H1 (cell line): Measurements from ENCODE around the gene TUBB1. TPM values are rescaled to one million over a fixed set of nuclear protein-coding genes. Genes with fewer than 3 reads are reported as not detected.

ENCODE experiments used
- BACH1 ChIP-seq: IDR thresholded peaks from 2 replicates; pipeline ENCODE4 v1.6.1; 2012; ENCODE audit warnings: low read length, improper control_type of control experiment
- BCL11A ChIP-seq, 2 experiments: IDR thresholded peaks; one replicate each; pipeline ENCODE4 v1.6.1; 2011; ENCODE audit warnings: low read depth in 2 of 2, low read length in 2 of 2, mild to moderate bottlenecking in 2 of 2
- CHD7 ChIP-seq: fragments of 300-600 bp; sonication (generic); IDR thresholded peaks from 2 replicates; pipeline ENCODE4 v1.7.1; 2012; ENCODE audit warnings: low read length, moderate library complexity, mild to moderate bottlenecking, inconsistent platforms; ENCODE audit not compliant: insufficient replicate concordance
- EZH2 ChIP-seq: fragments of 200-600 bp; sonication (generic); IDR thresholded peaks from 2 replicates; pipeline ENCODE4 v1.7.1; 2012; ENCODE audit warnings: low read depth, mild to moderate bottlenecking, moderate library complexity, low read length, inconsistent platforms; ENCODE audit not compliant: severe bottlenecking
- POLR2AphosphoS5 ChIP-seq: IDR thresholded peaks from 2 replicates; pipeline ENCODE4 v1.6.1; 2011; ENCODE audit warnings: low read depth, low read length
- polyA plus RNA-seq, 7 experiments: library from polyadenylated mRNA; depleted of rRNA in 3 of 7; stranded (reverse) in 5 of 7; unstranded in 2 of 7; fragments of >200 nt in 5 of 7; fragments of 200-250 nt in 2 of 7; gene quantifications; 1 replicate in 5 of 7; 2 replicates in 1 of 7; 4 replicates in 1 of 7; pipeline versions ENCODE4 v1.2.1 to v1.2.3, GENCODE V29; 2011 to 2013; ENCODE audit warnings: missing spikeins in 2 of 7, mixed read lengths in 2 of 7
- total RNA-seq: library from RNA; stranded (reverse); fragmentation: NEBNext Ultra II Directional; extraction: Animal tissue kit (Norgen Biotek cat#: 25700); gene quantifications from 2 replicates; pipeline ENCODE4 v1.2.1, GENCODE V29; 2021

Gene TUBB1
- total and polyA plus RNA-seq, 2 of the 8 experiments (the other 6 are each of a cell fraction or from before 2014, with no cell fraction given), result not detected

GRCh38 chr20:59043698-59044097 is 24.5 kb downstream of the TUBB1 start (continued):
- TF ChIP-seq CHD7 (no peak), BCL11A (IDR thresholded peaks at IDR 0.05; ENCODE audit: low read depth in 2 of 2, low read length in 2 of 2) (no peak), POLR2AphosphoS5 (no peak), EZH2 (no peak), BACH1 (no peak)
